A673 (cell line): ENCODE results near the gene PABPN1L. TPM values are rescaled to one million over a fixed set of nuclear protein-coding genes. Genes with fewer than 3 reads are reported as not detected.

Source experiments
- BruUV-seq: library from RNA; stranded (reverse); fragments of 400-500 nt; replicated peaks from 2 replicates; lab custom pipeline; 2021; lab: Mats Ljungman, UMichigan
- CTCF ChIA-PET: fragments of 300-600 bp; sonication (Branson Sonifier 250); formaldehyde crosslinking; loops from one replicate; lab custom pipeline; 2022; ENCODE audit warnings: antibody characterized with exemption; lab: Charles Lee
- POLR2A ChIA-PET: fragments of 300-600 bp; sonication (Branson Sonifier 250); formaldehyde crosslinking; loops from one replicate; lab custom pipeline; 2022; ENCODE audit warnings: antibody characterized with exemption; ENCODE audit not compliant: low non-redundant PET; lab: Charles Lee
- DNase-seq: peaks from one replicate; pipeline ENCODE4 v3.0.0-alpha.2; 2015; ENCODE audit warnings: low spot score
- H3K27ac ChIP-seq: fragments of 200-600 bp; sonication (generic); 2 replicates; pipeline ENCODE4 v1.5.1; 2016; ENCODE audit warnings: mixed run types, low read depth, mild to moderate bottlenecking, mixed read lengths, antibody characterized with exemption, low read length; ENCODE audit not compliant: poor library complexity, severe bottlenecking
- H3K27me3 ChIP-seq: fragments of 200-600 bp; sonication (generic); replicated peaks from 2 replicates; pipeline ENCODE4 v1.6.1; 2017; ENCODE audit warnings: mixed run types, low read depth, mild to moderate bottlenecking, mixed read lengths, antibody characterized with exemption, low read length; ENCODE audit not compliant: insufficient read depth, poor library complexity
- H3K36me3 ChIP-seq: fragments of 200-600 bp; sonication (generic); 2 replicates; pipeline ENCODE4 v1.6.1; 2016; ENCODE audit warnings: mixed run types, mild to moderate bottlenecking, mixed read lengths, antibody characterized with exemption, low read length; ENCODE audit not compliant: insufficient read depth, poor library complexity, severe bottlenecking
- H3K4me1 ChIP-seq: fragments of 200-600 bp; sonication (generic); 2 replicates; pipeline ENCODE4 v1.6.1; 2017; ENCODE audit warnings: mixed run types, mild to moderate bottlenecking, mixed read lengths, antibody characterized with exemption, low read length; ENCODE audit not compliant: insufficient read depth, poor library complexity, severe bottlenecking
- H3K4me3 ChIP-seq: fragments of 200-600 bp; sonication (generic); 2 replicates; pipeline ENCODE4 v1.5.1; 2016; ENCODE audit warnings: low read depth, mixed run types, mild to moderate bottlenecking, mixed read lengths, low read length; ENCODE audit not compliant: poor library complexity, severe bottlenecking
- H3K9me3 ChIP-seq: fragments of 200-600 bp; sonication (generic); 2 replicates; pipeline ENCODE4 v1.6.1; 2016; ENCODE audit warnings: mixed run types, low read depth, mild to moderate bottlenecking, mixed read lengths, antibody characterized with exemption, low read length; ENCODE audit not compliant: poor library complexity, severe bottlenecking
- CTCF ChIP-seq: fragments of 300-800, 200-600 bp; sonication (generic); conservative IDR thresholded peaks from 2 replicates; pipeline ENCODE4 v1.5.1; 2017; ENCODE audit warnings: low read depth, mild to moderate bottlenecking, antibody characterized with exemption, low read length, moderate library complexity, mixed read lengths
- EZH2 ChIP-seq: fragments of 200-600 bp; sonication (generic); IDR thresholded peaks from 2 replicates; pipeline ENCODE4 v1.6.1; 2017; ENCODE audit warnings: borderline replicate concordance, low read depth, mild to moderate bottlenecking, mixed read lengths, antibody characterized with exemption, low read length; ENCODE audit not compliant: poor library complexity, severe bottlenecking
- intact Hi-C: fragments of 100-400 bp; cut with micrococcal nuclease; formaldehyde crosslinking; loops from one replicate; pipeline ENCODE4 v1.10.0; 2022; ENCODE audit not compliant: unreplicated experiment
- total RNA-seq: library from RNA; stranded (reverse); gene quantifications from 2 replicates; pipeline ENCODE4 v1.2.3, GENCODE V29; 2021

Gene PABPN1L
- total RNA-seq, 1 experiment from 2014 or later: not detected

- H3K27ac ChIP-seq: no peak overlapping the region
- peaks cover 3% of the 10 kb centered on the region for H3K36me3 ChIP-seq
- no peak for DNase-seq
- H3K4me3 ChIP-seq: no peak overlapping the region
- H3K9me3 ChIP-seq: no peaks in the 10 kb centered on the region
- TF ChIP-seq EZH2: no peak
- no peak for TF ChIP-seq CTCF
- no peaks in the 10 kb centered on the region for H3K27me3 ChIP-seq
- ChIA-PET CTCF (interaction anchor here (0.5 kb wide), 1 partner anchor 34 kb away, joined by 4 read pairs; no protein-coding TSS in a partner anchor), POLR2A (no interaction called here)
- intact Hi-C loops: no loop called here
- no peaks in the 10 kb centered on the region for H3K4me1 ChIP-seq
- BruUV-seq: no TSS peak
Measured at GRCh38 chr16:88836791-88837190, 29.7 kb downstream of the PABPN1L start.

DNA sequence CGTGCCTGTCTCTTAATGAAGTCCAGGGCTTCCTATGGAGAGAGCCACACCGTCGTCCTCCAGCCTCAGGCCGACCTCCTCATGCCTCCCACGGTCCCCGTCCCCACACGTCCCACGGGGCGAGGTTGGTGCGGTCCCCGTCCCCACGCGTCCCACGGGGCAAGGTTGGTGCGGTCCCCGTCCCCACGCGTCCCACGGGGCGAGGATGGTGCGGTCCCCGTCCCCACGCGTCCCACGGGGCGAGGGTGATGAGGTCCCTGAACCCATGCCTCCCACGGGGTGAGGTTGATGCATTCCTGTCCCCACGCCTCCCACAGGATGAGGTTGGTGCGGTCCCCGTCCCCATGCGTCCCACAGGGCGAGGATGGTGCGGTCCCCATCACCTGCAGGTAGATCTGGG lies 30.6 kb downstream of the PABPN1L start:
- H3K4me3 ChIP-seq: no peak overlapping the region
- no peaks in the 10 kb centered on the region for H3K9me3 ChIP-seq
- peaks cover 3% of the 10 kb centered on the region for H3K36me3 ChIP-seq
- no peaks in the 10 kb centered on the region for H3K4me1 ChIP-seq
- no peaks in the 10 kb centered on the region for H3K27me3 ChIP-seq
- BruUV-seq: no TSS peak
- no peak for DNase-seq
- ChIA-PET CTCF (no interaction called here), POLR2A (no interaction called here)
- intact Hi-C loops: no loop called here
- TF ChIP-seq CTCF (no peak), EZH2 (no peak)
- no peak overlapping the region for H3K27ac ChIP-seq

- CTCF ChIA-PET: no interaction called here
Measured at GRCh38 chr16:88835383-88835782, 31.1 kb downstream of the PABPN1L start.

More at GRCh38 chr16:88835383-88835782, 31.1 kb downstream of the PABPN1L start:
- intact Hi-C loops: no loop called here
- Histone ChIP-seq H3K4me1 (no peaks in the 10 kb centered on the region), H3K9me3 (no peaks in the 10 kb centered on the region), H3K4me3 (no peak overlapping the region), H3K27ac (no peak overlapping the region), H3K36me3 (peaks cover 3% of the 10 kb centered on the region), H3K27me3 (no peaks in the 10 kb centered on the region)
- POLR2A ChIA-PET: no interaction called here
- no peak for DNase-seq
- no TSS peak for BruUV-seq
- TF ChIP-seq EZH2 (no peak), CTCF (no peak)
